GM15510 (cell line): Measurements from ENCODE around the gene ASAP2.

Source experiments
- POLR2A ChIP-seq: IDR thresholded peaks from 3 replicates; pipeline ENCODE4 v1.6.1; 2011; ENCODE audit warnings: borderline replicate concordance; ENCODE audit not compliant: insufficient read length; ENCODE audit errors: extremely low read depth

Gene ASAP2

DNA sequence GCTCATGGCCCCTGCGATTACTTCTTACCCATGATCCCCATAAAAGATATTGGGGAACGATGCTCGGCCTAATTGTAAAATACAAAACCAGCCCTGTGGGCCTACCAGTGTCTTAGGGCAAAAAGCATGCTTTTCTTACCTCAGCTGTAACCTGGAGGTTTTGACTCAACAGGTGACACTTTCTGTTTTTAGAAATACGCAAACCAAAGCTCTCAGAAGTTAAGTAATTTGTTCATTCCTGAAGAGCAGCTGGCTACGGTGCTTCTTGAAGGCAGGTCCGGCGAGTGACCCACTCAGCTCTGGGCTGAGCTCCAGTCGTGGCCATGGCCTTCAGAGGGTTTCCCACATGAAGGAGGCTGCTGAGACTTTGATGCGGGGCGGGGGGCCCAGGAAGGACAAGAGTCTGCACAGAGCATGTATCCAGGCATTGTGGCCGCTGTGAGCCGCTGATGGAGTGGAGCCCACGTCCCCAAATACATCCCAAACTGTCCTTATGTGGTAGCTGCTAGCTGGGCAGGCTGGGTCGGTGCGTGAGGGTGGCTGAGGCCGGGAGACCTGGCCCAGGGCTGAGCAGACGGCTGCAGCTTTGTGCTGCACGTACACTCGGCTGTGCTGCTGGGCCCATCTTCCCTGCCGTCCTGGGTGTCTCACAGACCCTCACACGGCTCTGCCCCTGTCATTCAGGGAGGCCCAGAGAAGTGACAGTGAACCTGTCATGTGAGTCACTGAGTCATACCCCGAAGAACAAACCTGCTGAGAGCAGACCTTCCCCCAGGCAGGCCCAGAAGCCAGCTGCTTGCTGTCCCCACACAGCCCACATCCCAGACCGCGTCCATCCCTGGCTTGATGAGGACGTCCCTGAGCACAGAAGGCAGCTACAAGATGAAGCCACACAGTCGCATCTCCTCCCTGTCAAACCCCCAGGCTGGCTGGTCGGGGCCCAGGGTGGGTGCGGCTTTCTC, 182.6 kb downstream of the ASAP2 start:
- no peak for TF ChIP-seq POLR2A

DNA sequence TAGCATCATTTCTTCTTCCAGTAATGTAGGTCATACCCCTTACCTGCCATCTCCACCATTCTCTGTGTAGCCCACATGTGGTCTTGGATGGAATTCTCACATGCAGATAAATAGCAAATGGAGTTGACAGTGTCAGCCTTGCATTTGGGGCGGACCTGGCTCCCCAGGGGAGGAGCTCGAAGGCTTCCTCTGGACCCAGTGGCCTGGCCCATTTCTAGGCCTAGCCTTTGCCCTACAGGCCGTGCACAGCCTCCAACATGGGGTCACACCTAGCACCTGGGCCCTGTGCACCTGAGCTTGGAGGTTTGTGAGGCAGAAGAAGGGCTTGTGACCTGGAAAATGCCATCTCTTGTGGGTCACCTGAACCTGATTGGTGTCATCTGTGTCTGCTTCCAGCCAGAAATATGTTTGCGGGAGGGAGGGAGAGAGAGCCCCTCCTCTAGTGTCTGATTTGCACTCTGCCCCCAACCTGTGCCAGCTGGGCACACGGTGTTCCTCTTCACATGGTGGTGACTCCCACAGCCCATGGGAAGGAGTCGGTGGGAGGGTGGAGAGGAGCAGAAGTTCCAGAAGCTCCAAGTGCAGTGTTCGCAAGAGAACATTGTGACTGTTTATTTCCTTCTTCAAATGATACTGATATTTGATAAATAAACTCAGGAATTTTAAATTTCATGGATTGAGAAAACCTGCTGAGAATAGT, 183.7 kb downstream of the ASAP2 start:
- no peak for TF ChIP-seq POLR2A

DNA sequence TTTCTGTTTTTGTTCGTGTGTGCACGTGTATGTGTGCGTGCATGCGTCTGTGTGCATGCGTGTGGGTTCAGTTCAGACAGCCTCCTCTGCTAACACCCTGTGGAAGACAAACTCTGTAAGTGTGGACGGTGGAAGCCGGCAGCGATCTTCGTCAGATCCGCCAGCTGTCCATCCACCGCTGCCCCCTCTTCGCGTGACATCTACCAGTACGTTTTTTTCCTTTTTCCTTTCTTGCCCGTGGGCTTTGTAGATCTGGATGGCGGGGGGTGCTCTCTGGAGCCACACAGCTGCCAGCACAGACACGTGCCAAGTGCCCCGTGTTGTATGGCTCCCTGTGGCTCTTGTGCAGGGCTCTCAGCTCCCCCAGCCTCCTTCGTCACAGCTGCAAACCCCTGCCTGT, 184.4 kb downstream of the ASAP2 start:
- no peak for TF ChIP-seq POLR2A

DNA sequence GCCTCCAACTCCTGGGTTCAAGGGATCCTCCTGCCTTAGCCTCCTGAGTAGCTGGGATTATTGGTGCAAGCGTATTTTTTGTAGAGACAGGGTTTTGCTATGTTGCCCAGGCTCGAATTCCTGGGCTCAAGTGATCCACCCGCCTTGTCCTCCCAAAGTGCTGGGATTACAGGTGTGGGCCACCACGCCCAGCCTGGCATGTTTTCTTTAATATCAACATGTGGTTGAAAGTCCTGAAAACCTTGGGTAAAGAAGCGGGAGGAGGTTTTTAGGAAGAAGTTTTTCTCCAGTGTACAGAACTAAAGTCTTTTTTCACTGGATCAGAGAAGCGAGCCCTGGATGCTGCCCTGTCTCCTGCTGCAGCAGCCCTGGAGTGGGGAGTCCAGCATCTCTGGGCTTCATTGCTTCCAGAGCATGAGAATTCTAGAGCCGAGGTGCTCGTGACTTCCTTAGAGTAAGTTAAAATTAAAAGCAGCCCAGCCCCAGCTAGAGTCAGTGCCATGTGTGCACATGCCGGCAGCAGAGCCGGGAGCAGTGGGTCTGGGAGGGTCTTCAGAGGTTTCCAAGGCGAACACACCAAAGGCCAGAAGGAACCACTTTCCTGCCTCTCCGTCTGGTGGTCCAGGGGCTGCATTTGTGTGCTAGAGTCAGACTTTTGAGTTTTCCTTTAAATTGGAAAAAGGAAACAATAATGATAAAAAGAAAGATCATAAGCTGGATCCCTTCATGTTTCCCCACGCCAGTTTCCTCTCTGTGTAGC, 185.5 kb downstream of the ASAP2 start:
- TF ChIP-seq POLR2A = no peak

DNA sequence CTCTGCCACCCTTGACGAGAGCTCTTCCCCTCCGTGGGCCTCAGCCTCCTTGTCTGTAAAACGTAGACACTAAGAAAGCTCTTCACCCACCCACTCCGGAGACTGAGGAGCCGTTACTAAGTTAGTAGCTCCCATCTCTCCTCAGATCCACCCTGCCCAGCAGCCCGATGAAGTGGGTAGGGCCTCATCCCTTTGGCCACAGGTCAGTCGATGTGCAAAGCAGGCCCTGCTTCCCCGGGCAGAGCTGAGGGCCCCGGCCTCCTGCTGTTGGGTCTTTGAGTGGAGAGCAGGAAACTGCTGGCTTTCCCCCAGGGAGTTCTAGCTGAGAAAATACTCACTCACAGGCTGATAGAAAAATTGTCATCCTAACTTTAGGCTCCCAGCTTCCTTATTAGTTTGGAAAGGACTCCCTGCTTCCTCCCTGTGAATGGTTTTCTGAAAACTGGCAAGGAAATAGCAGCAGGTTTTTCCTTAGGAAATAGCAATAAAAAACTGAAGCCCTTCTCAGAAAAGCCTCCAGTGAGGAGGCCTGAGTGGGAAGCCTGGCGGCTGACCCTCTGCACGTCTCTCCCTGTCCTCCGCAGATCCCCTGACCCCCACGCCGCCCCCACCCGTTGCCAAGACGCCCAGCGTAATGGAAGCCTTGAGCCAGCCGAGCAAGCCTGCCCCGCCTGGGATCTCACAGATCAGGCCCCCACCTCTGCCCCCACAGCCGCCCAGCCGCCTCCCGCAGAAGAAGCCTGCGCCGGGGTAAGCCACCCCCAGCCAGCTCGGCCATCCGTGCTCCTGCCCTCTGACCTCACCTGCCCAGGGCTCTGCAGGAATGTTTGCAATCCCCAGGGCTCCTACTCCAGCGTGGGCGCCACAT, 186.5 kb downstream of the ASAP2 start:
- TF ChIP-seq POLR2A = no peak

DNA sequence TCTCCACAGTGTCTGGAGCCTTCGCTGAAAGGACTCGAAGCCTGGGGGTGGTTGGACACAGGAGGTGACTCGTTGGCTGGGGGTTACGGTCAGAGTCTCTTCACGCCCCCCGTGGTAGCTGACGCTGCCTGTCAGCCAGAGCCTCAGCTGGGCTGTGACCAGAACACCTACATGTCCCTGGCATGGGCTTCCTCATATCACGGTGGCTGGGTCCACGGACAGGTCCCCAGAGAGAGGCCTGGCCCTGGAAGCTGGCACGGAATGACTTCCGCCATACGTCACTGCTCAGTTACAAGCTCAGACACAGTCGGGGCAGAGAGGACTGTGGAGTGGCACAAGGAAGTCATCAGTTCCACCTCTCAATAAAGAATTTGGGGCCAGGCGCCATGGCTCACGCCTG, 188.2 kb downstream of the ASAP2 start:
- TF ChIP-seq POLR2A = no peak

DNA sequence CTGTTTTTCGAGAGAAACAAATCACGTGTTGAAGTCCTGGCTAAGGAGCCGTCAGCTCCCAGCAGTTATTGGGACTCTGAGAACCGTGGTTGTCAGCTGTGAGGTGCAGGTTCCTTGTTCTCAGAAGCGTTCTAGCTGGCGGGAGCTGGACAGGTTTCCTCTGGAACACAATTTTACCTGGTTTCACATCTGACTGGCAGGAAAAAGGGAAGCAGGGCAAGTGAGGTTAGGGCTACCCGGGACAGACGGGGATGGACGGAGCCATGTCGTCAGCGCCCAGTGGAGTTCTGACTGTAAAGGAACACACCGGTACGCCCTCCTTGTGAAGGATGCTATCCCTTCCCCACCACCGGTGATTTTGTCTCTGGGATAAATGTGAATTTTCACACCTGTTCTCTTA, 190.6 kb downstream of the ASAP2 start:
- TF ChIP-seq POLR2A = no peak

DNA sequence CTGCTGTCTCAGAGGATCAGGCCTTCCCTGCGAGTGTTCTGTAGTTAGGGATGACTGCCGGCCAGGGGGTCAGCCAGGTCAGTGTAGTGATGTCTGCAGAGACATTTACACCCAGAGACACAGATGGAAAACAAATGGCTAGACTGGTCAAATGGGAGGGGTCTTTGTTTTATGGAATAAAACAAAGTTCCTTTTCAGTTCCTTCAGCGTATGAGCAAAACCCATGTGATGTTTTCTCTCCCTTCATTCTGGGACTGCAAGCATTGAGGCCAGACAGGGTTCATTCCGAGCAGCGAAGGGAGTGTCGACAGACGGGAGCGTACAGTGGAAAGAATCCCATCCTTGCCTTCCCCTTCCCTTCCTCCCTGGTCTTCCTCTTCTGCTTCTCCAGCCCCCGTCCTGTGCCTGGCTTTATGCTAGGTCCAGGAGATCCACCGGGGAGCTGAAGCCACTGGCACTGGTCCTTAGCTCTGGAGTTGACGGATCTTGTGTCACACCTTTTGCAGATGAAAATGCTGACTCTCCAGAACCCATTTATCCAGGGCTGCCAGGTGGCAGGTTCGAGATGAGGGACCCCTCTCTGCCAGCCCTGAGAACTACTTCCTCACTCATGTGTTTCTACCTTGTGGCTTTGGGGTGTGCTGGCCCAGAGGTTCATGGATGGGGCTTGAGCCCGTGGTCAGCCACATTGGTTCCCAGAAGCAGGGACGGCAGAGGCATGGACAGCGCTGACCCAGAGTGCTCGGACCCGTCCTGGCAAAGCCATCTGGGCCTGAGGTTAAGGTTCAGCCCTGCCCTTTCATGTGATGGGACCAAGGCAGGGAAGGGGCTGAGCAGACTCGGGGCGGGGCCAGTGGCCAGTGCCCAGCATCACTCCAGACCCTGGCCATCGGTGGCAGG, 192.5 kb downstream of the ASAP2 start:
- no peak for TF ChIP-seq POLR2A

DNA sequence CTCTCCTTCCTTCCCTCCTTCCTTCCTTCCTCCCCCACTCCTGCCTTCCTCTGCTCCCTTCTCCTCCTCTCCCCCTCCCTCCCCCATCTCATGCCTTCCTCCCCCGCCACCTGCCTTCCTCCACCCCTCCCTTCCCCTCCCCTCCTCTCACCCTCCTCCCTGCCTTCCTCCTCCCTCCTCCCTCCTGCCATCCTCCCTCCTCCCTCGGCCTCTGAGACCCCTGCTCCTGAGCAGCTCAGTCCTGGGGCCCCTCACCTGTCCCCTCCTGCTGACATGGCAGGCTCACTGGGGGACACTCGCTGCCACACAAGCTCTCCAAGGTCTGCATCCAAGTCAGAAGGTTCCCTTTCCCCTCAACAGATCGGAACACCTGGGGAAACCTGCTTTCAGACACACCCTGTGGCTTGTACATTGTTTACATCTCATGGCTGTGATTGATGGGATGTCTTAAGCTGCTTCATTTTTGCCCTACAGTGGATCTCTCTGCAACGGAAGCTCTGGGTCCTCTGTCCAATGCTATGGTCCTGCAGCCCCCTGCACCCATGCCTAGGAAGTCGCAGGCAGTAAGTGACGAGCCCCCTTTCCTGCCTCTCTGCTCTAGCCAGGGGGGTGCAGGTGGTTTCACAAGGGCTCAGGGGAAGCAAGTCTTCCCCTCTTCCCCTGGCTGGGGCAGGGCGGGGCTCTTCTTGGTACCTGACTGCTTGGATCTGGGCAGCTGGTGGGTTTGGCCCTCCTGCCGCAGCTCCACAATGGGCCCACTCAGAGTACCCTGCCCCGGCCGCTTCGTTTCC, 193.9 kb downstream of the ASAP2 start:
- TF ChIP-seq POLR2A = no peak

DNA sequence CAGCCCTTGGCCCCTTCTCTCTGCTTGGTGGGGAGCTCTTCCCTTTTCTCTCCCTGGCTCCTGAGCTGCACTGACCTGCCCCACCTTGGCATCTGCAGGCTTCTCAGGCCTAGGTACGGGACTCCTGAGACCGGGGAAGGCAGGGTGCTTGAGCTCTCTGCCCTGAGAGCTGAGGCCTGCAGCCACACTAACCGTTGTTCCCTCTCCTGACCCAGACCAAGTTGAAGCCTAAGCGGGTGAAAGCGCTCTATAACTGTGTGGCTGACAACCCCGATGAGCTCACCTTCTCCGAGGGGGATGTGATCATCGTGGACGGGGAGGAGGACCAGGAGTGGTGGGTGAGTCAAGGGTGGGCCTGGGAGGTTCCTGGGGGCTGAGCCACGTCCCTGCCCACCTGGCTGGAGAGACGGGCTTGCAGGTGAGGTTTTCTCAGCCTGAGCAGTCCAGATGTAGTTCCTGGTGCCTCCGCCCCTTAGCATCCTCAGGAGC, 194.5 kb downstream of the ASAP2 start:
- no peak for TF ChIP-seq POLR2A

DNA sequence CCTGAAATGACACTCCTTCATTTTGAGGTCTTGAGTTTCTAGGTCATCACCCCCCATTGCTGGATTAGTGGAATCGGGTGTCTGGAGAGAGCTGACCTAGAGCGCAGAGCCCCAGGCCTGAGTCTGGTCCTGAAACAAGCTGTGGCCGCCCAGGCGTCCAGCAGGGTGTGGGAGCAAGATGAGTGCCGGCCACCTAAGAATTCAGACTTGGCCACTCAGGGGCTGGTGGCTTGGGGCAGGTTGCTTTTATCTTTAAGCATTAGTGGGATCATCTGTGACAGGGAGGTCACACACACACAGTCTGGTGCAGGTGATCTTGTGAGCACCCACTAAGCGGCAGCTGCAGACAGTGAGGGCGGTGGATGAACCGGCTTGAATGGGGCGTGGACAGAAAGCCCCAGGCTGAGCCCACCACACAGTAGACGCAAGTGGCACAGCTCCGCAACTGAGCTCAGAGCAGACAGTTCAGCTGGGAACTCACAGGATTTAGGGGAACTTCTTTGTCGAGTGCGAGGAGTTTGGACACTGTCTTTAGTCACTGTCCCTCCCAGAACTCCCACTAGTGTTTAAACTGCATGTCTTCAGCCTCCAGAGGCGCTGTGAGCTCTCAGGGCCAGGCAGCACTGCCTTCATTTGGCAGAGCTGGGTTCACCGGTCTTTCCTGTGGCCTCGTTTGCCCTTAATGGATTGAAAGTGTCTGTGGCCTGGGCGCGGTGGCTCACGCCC, 195.2 kb downstream of the ASAP2 start:
- no peak for TF ChIP-seq POLR2A

DNA sequence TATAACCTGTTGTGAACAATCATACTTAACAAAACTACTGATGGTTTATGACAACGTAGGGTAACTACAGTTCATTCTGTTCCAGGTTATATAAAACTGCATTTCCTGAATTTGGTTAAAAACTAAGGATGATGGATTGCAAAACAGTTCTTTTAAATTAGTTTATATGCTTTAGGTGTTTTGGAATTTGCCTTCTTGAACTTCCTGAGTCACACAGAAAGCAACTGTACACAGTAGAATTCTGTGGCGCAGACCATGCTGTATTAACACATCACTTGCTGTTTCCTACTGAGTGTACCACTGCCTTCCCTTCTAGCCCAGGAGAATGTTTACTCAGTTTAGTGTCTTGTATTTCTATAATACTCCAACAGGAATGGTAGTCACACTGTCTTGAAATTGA, 197.3 kb downstream of the ASAP2 start:
- TF ChIP-seq POLR2A = no peak

DNA sequence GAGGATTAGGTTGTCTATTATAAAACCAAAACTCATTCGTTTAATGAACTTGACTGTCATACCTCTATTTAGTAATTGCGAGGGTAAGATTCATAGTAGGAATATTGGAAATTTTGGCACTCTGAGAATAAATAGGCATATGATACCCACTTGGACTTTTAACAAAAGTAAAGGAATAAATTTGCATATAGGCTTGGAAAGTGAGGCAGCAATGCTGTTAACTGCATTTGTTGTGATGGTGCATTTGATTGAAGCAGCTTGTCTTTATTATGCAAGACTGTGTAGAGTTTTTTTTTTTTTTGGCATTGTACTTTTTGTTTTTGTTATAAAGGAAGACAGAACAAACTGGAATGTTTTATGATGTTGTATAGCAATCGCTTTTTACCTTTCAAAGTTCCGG, 197.8 kb downstream of the ASAP2 start:
- TF ChIP-seq POLR2A = no peak
